Endothelial cell of umbilical vein (primary cell): Measurements from ENCODE around the gene LRCOL1. TPM values are rescaled to one million over a fixed set of nuclear protein-coding genes. Genes with fewer than 3 reads are reported as not detected.

Experiments
- BruUV-seq: library from RNA; stranded (reverse); fragments of 400-500 nt; replicated peaks from 2 replicates; lab custom pipeline; 2021; lab: Mats Ljungman, UMichigan
- CTCF ChIA-PET: fragments of 300-600, 350-600 bp; sonication (Branson Sonifier 250); formaldehyde crosslinking; loops from one replicate; lab custom pipeline; 2021; ENCODE audit warnings: antibody characterized with exemption, inconsistent platforms; lab: Charles Lee
- POLR2A ChIA-PET: fragments of 300-600, 350-600 bp; sonication (Branson Sonifier 250); formaldehyde crosslinking; loops from one replicate; lab custom pipeline; 2021; ENCODE audit warnings: antibody characterized with exemption, inconsistent platforms; lab: Charles Lee
- DNase-seq: peaks from one replicate; pipeline ENCODE4 v3.0.0-alpha.2; 2011; ENCODE audit warnings: low read depth, low spot score
- FAIRE-seq: peaks from 2 replicates; lab custom pipeline; 2011; peaks lifted over from hg19 to GRCh38; lab: Jason Lieb, UNC
- H2AFZ ChIP-seq: 2 replicates; pipeline ENCODE4 v1.6.0; 2012; ENCODE audit warnings: low read depth, low read length, control low read depth, inconsistent platforms
- H3K27ac ChIP-seq: 2 replicates; pipeline ENCODE4 v1.5.1; 2011; ENCODE audit warnings: low read depth, mild to moderate bottlenecking, control low read depth, low read length, moderate library complexity; ENCODE audit not compliant: insufficient read depth
- H3K27me3 ChIP-seq, 2 experiments: 2 replicates each; pipeline versions ENCODE4 v1.6.0 to v1.6.1; 2011; ENCODE audit warnings: low read length in 2 of 2, mixed read lengths in 1 of 2; ENCODE audit not compliant: control insufficient read depth in 2 of 2, insufficient read depth in 2 of 2
- H3K36me3 ChIP-seq, 2 experiments: 2 replicates in 1 of 2; 3 replicates in 1 of 2; pipeline ENCODE4 v1.5.1; 2011; ENCODE audit warnings: low read length in 2 of 2, mild to moderate bottlenecking in 1 of 2, moderate library complexity in 1 of 2; ENCODE audit not compliant: control insufficient read depth in 2 of 2, insufficient read depth in 2 of 2; ENCODE audit errors: extremely low read depth in 1 of 2
- H3K4me1 ChIP-seq: 3 replicates; pipeline ENCODE4 v1.5.1; 2011; ENCODE audit warnings: mild to moderate bottlenecking, low read length; ENCODE audit not compliant: control insufficient read depth, insufficient read depth; ENCODE audit errors: extremely low read depth
- H3K4me2 ChIP-seq: 2 replicates; pipeline ENCODE4 v1.6.1; 2011; ENCODE audit warnings: low read length, control low read depth, mixed read lengths; ENCODE audit not compliant: insufficient read depth
- H3K4me3 ChIP-seq, 3 experiments: fragments of 200-600 bp in 1 of 3; sonication (generic), shearing (Covaris generic) in 1 of 3; replicated peaks in 1 of 3; 2 replicates each; pipeline ENCODE4 v1.5.1; 2011 to 2016; ENCODE audit warnings: control low read depth in 3 of 3, low read length in 3 of 3, mild to moderate bottlenecking in 2 of 3, inconsistent platforms in 1 of 3, low read depth in 1 of 3, moderate library complexity in 1 of 3; ENCODE audit not compliant: insufficient read depth in 1 of 3
- H3K79me2 ChIP-seq: 2 replicates; pipeline ENCODE4 v1.6.0; 2012; ENCODE audit warnings: low read length, inconsistent platforms; ENCODE audit not compliant: control insufficient read depth, insufficient read depth
- H3K9ac ChIP-seq: replicated peaks from 2 replicates; pipeline ENCODE3; 2011; ENCODE audit warnings: low read length, control low read depth; ENCODE audit not compliant: insufficient read depth; ENCODE audit errors: extremely low read depth
- H3K9me1 ChIP-seq: replicated peaks from 3 replicates; pipeline ENCODE4 v1.6.0; 2011; ENCODE audit warnings: mild to moderate bottlenecking, low read length; ENCODE audit not compliant: control insufficient read depth, insufficient read depth; ENCODE audit errors: extremely low read depth
- H3K9me3 ChIP-seq: replicated peaks from 2 replicates; pipeline ENCODE4 v1.5.1; 2012; ENCODE audit warnings: low read length, inconsistent platforms; ENCODE audit not compliant: control insufficient read depth, insufficient read depth
- H4K20me1 ChIP-seq: replicated peaks from 2 replicates; pipeline ENCODE3; 2011; ENCODE audit warnings: mild to moderate bottlenecking, low read length; ENCODE audit not compliant: control insufficient read depth, insufficient read depth; ENCODE audit errors: extremely low read depth
- EZH2 ChIP-seq: IDR thresholded peaks from 2 replicates; pipeline ENCODE4 v1.6.1; 2012; ENCODE audit warnings: borderline replicate concordance, low read depth, mild to moderate bottlenecking, moderate library complexity, low read length, inconsistent platforms; ENCODE audit not compliant: severe bottlenecking
- FOS ChIP-seq: IDR thresholded peaks from 2 replicates; pipeline ENCODE4 v1.6.1; 2011; ENCODE audit warnings: mild to moderate bottlenecking, low read length, moderate library complexity, borderline replicate concordance; ENCODE audit not compliant: insufficient read depth
- MYC ChIP-seq: IDR thresholded peaks from one replicate; pipeline ENCODE4 v1.6.1; 2011; ENCODE audit warnings: mild to moderate bottlenecking, low read depth, low read length
- POLR2AphosphoS5 ChIP-seq: IDR thresholded peaks from 2 replicates; pipeline ENCODE4 v1.6.1; 2012; ENCODE audit warnings: low read depth, mild to moderate bottlenecking, control low read depth, low read length, moderate library complexity; ENCODE audit not compliant: insufficient read depth
- dilution Hi-C: fragments of 300-500 bp; cut with MboI; formaldehyde crosslinking; loops from one replicate; pipeline ENCODE4 v1.15.0; 2019; ENCODE audit warnings: low sequenced_read_pairs; ENCODE audit not compliant: extremely low pct_ligation_motif_present
- intact Hi-C: fragments of 100-400 bp; cut with micrococcal nuclease; formaldehyde crosslinking; loops from one replicate; pipeline ENCODE4 v1.10.0; 2022
- polyA plus RNA-seq, 4 experiments: library from polyadenylated mRNA; depleted of rRNA in 3 of 4; stranded (reverse) in 3 of 4; unstranded in 1 of 4; fragments of >200 nt; gene quantifications; 2 replicates each; pipeline versions ENCODE4 v1.2.1 to v1.2.3, GENCODE V29; 2011 to 2012; ENCODE audit warnings: missing spikeins in 1 of 4
- total RNA-seq: library from RNA; stranded (reverse); gene quantifications from 2 replicates; pipeline ENCODE4 v1.2.3, GENCODE V29; 2021

Gene LRCOL1
- total and polyA plus RNA-seq, 2 donors (not counting 3 experiments of a cell fraction or from before 2014, with no cell fraction given) = 1.2 to 1.5 TPM

DNA sequence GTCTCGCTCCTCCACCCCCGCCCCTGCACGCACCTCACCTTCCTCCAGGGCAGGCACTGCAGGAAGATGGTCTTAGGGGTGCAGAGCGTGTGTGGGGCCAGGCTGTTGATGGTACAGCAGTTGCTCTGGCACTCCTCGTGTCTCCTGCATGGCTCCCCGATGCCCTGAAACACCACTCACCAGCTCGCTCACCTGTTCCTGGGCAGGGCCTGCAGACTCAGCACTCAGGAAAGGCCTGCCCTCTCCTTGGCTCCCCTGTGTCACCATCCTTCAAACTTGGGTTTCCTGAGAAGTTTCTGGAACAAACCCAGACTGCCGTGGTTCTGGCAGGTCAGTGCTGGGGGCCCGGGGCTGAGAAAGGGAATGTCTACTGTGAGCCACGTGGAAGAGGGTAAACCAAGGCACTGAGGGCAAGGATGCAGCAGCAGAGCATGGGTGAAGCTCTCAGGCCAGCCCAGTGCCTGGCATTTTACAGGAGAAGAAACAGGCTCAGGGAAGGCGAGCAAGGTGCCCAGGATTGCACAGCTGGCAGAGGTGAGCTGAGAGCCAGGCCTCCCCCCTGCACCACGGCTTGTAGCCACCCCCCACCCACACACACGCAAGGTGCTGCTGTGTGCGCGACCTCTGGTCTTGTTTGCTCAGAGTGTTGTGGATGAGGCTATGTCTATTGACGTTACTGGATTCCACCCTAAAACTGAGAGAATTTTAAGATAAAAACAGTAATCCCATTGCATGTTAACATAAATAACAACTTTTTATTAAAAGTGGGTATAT, 5.5 kb downstream of the LRCOL1 start:
- Histone ChIP-seq H3K4me3 (no peak overlapping the region), H3K79me2 (no peaks in the 10 kb centered on the region), H3K27me3 (peaks cover 3 to 30% of the 10 kb centered on the region in 2 experiments), H3K27ac (no peak overlapping the region), H3K4me1 (peaks cover 21% of the 10 kb centered on the region), H4K20me1 (no peaks in the 10 kb centered on the region), H2AFZ (no peak overlapping the region), H3K36me3 (no peaks in the 10 kb centered on the region), H3K9me3 (no peaks in the 10 kb centered on the region), H3K4me2 (no peak overlapping the region), H3K9me1 (no peaks in the 10 kb centered on the region), H3K9ac (no peak overlapping the region)
- dilution Hi-C loops = no loop called here
- no TSS peak for BruUV-seq
- no peak for TF ChIP-seq POLR2AphosphoS5
- no peak for TF ChIP-seq FOS
- ChIA-PET CTCF (interaction anchor here (2.0 to 7.3 kb wide), 2 partner anchors 10 to 34 kb away, joined by 9 to 102 read pairs; partner anchors contain the start of gene P2RX2), POLR2A (no interaction called here)
- intact Hi-C loops = loop anchor here (1.0 kb wide), 1 partner anchor 10 kb away; no protein-coding TSS in a partner anchor
- DNase-seq (no peak), FAIRE-seq (no peak)

GRCh38 chr12:132604151-132604618, 6.2 kb downstream of the LRCOL1 start:
- DNase-seq (peak; percentile 62), FAIRE-seq (peak; percentile 63)
- H3K9ac ChIP-seq = no peak overlapping the region
- no peak for TF ChIP-seq FOS
- TF ChIP-seq MYC = no peak
- peak; percentile 33 for TF ChIP-seq EZH2
- intact Hi-C loops = loop anchor here (1.0 kb wide), 1 partner anchor 11 kb away; no protein-coding TSS in a partner anchor
- H3K79me2 ChIP-seq = no peaks in the 10 kb centered on the region
- BruUV-seq = no TSS peak
- ChIA-PET POLR2A (no interaction called here), CTCF (interaction anchor here (2.0 to 7.3 kb wide), 2 partner anchors 11 to 35 kb away, joined by 9 to 102 read pairs; partner anchors contain the start of gene P2RX2)
- peak overlapping the region; percentile 16 for H3K4me2 ChIP-seq
- H2AFZ ChIP-seq = no peak overlapping the region
- no peaks in the 10 kb centered on the region for H3K9me1 ChIP-seq
- H3K9me3 ChIP-seq = no peaks in the 10 kb centered on the region
- H3K4me1 ChIP-seq = peaks cover 21% of the 10 kb centered on the region
- H3K27ac ChIP-seq = no peak overlapping the region
- peaks cover 3 to 30% of the 10 kb centered on the region in 2 experiments for H3K27me3 ChIP-seq
- dilution Hi-C loops = no loop called here
- H4K20me1 ChIP-seq = no peaks in the 10 kb centered on the region
- peak overlapping the region in 2 of 3 experiments; percentile 11 to 33 for H3K4me3 ChIP-seq
- no peaks in the 10 kb centered on the region for H3K36me3 ChIP-seq
